ENCODE measurements around the gene IL32.

- TF ChIP-seq POLR2A (IDR thresholded peaks at IDR 0.05) = no peak
- no peak for TF ChIP-seq CTCF (IDR thresholded peaks at IDR 0.05)
- no peak for TF ChIP-seq EP300 (IDR thresholded peaks at IDR 0.05)
Observed at GRCh38 chr16:3065742-3066439, 451 bp downstream of the IL32 start.
